Measurements from ENCODE around the gene CERK. TPM values are rescaled to one million over a fixed set of nuclear protein-coding genes. Genes with fewer than 3 reads are reported as not detected.

Gene CERK
- total and polyA plus RNA-seq, 9 of the 15 experiments (the other 6 are each of a cell fraction or from before 2014, with no cell fraction given): 1.1 to 14.9 (median 8.7) TPM

GRCh38 chr22:46754110-46754799 lies 16.2 kb upstream of the CERK start (continued):
- TF ChIP-seq, protein P1, sequence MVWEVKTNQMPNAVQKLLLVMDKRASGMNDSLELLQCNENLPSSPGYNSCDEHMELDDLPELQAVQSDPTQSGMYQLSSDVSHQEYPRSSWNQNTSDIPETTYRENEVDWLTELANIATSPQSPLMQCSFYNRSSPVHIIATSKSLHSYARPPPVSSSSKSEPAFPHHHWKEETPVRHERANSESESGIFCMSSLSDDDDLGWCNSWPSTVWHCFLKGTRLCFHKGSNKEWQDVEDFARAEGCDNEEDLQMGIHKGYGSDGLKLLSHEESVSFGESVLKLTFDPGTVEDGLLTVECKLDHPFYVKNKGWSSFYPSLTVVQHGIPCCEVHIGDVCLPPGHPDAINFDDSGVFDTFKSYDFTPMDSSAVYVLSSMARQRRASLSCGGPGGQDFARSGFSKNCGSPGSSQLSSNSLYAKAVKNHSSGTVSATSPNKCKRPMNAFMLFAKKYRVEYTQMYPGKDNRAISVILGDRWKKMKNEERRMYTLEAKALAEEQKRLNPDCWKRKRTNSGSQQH (CRISPR knock-in tag; IDR thresholded peaks at IDR 0.05): no peak
- TF ChIP-seq ZBTB1 (CRISPR knock-in tag; IDR thresholded peaks at IDR 0.05; ENCODE audit: borderline replicate concordance, low read depth) (no peak), FOXJ2 (tag; IDR thresholded peaks at IDR 0.05) (no peak), ELF4 (CRISPR knock-in tag; IDR thresholded peaks at IDR 0.05) (no peak; the same call in 1 of the 2 replicates), ATF1 (CRISPR knock-in tag; IDR thresholded peaks at IDR 0.05) (no peak), ATF1 (tag; IDR thresholded peaks at IDR 0.05) (peak; percentile 92), ETV6 (IDR thresholded peaks at IDR 0.05; ENCODE audit: borderline replicate concordance in 1 of 2, low read depth in 2 of 2, low read length in 1 of 2) (no peak), ETV6 (CRISPR knock-in tag; IDR thresholded peaks at IDR 0.05; ENCODE audit: borderline replicate concordance) (no peak), ILK (tag; IDR thresholded peaks at IDR 0.05; ENCODE audit: borderline replicate concordance, low read depth) (no peak), CXXC5 (CRISPR knock-in tag; IDR thresholded peaks at IDR 0.05) (peak; percentile 36), ZNF174 (CRISPR knock-in tag; IDR thresholded peaks at IDR 0.05) (no peak), POLR2AphosphoS5 (IDR thresholded peaks at IDR 0.05; ENCODE audit: control insufficient read depth, insufficient read depth, low read depth, low read length) (no peak), SRSF9 (IDR thresholded peaks at IDR 0.05; ENCODE audit: borderline replicate concordance, low read depth, low read length) (no peak), TRIM28 (IDR thresholded peaks at IDR 0.05) (no peak), BCOR (IDR thresholded peaks at IDR 0.05) (no peak), YBX1 (IDR thresholded peaks at IDR 0.05) (no peak), TEAD2 (tag; IDR thresholded peaks at IDR 0.05) (no peak), PURB (CRISPR knock-in tag; IDR thresholded peaks at IDR 0.05; ENCODE audit: low read depth) (no peak), NR3C1 (CRISPR knock-in tag; IDR thresholded peaks at IDR 0.05) (no peak), ASH1L (IDR thresholded peaks at IDR 0.05; ENCODE audit: borderline replicate concordance, low read depth, partially characterized antibody) (no peak), TRIM24 (IDR thresholded peaks at IDR 0.05) (peak; percentile 26 to 42; a peak in 2 of 4 replicates), FIP1L1 (IDR thresholded peaks at IDR 0.05; ENCODE audit: low read depth, low read length, poor library complexity, severe bottlenecking) (no peak), ZNF143 (CRISPR knock-in tag; IDR thresholded peaks at IDR 0.05) (peak; percentile 76), ZC3H4 (CRISPR knock-in tag; IDR thresholded peaks at IDR 0.05; ENCODE audit: borderline replicate concordance) (no peak), NFE2 (IDR thresholded peaks at IDR 0.05; ENCODE audit: low read depth) (peak; percentile 84), SP2 (IDR thresholded peaks at IDR 0.05; ENCODE audit: extremely low read depth, low read depth, low read length, poor library complexity, severe bottlenecking) (no peak), TSHZ1 (CRISPR knock-in tag; IDR thresholded peaks at IDR 0.05) (no peak)
